Measurements from ENCODE around the gene SLC12A8.

SLC12A8 gene

DNA sequence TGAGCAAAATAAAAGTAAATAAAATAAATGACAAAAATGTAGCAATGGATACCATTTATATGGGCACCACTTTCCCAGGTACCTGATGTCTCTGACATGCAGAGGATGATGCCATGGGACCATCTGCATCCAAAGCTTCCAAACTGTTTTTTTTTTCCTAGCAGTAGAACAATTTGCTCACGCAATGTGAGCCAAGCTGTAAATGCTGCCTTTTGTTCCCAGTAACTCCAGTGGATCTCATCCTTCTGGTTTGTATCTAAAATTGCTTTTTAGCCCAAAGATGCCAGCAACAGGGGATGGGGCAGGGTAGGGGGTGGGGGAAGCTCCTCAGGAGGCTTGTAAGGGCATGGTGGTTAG, 32.7 kb downstream of the SLC12A8 start:
- no peak for DNase-seq

GRCh38 chr3:125179143-125179883, 33.2 kb downstream of the SLC12A8 start:
- DNase-seq, result no peak

GRCh38 chr3:125177746-125178145, 34.8 kb downstream of the SLC12A8 start:
- no peak for DNase-seq

DNA sequence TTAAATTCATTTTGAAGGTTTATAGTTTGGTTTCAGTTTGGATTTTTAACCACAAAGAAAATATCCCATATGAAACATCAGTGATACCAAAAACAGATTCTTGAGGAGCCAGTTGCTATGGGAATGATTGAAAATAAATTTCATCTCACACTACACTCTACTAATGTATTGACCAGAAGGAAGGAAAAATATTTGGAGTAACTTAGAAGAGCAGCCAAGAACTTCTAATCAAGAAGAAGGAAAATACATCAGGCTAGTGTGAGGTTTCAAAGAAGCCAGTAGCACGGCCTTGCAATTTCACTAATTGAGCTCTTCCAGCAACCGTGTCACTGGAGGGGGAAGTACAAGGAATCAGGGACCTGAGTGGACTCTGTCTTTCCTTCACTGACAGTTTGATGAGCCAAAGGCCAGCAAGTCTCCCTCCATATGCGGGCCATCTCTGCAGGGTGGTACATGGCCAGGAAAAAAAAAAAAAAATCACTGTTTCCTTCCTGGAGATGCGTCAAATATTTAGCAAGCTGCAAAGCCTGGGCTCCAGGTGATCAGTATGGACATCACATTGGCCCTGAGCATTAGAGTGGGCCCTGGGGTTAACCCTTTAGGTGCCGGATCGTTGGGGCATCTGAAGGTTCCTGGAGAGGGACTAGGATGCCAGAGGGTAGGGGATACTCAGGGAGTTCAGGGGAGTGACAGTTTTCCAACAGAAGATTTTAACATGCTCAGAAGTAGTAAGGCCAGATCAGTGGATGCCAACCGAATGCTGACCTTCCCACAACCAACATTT, 37.1 kb downstream of the SLC12A8 start:
- no peak for DNase-seq

DNA sequence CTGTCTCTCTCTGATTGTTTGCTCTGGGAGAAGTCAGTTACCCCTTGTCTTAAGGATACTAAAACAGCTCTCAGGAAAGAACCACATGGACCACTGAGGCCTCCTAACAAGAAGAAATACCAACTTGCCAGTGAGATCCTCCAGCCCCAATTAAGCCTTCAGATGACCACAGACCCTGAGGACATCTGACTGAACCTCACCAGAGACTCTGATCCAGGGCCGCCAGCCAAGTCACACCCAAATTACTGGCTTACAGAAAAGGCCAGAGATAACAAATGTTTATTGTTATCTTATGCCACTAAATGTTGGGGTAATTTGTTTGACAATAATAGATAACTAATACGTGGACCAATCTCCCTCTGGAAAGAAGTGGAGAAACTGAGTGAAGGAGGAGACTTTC, 40.2 kb downstream of the SLC12A8 start:
- no peak for DNase-seq

GRCh38 chr3:125168711-125169393, 43.7 kb downstream of the SLC12A8 start:
- DNase-seq, result no peak

DNA sequence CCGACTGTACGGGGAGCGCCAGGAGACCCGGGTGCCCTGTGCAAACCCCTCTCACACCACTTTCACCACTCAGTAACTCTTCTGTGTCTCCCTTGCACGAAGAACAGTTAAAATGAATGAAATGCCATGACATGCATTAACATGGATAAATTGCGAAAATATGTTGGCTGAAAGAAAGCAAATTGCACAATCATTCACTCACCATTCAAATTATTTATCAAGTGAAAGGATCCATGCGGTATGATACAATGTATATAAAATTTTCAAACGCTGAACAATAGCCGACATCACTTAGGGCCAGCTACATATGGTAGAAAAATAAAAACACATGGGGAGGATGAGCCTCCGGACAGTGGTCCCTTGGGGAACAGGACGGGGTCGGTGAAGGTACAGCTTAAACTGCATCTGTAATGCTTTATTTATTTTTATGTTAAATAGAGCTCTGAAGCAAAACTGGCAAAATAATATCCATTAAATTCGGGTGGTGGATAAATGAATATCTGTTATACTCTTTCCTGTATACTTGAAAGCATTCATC, 45.9 kb downstream of the SLC12A8 start:
- DNase-seq, result no peak

DNA sequence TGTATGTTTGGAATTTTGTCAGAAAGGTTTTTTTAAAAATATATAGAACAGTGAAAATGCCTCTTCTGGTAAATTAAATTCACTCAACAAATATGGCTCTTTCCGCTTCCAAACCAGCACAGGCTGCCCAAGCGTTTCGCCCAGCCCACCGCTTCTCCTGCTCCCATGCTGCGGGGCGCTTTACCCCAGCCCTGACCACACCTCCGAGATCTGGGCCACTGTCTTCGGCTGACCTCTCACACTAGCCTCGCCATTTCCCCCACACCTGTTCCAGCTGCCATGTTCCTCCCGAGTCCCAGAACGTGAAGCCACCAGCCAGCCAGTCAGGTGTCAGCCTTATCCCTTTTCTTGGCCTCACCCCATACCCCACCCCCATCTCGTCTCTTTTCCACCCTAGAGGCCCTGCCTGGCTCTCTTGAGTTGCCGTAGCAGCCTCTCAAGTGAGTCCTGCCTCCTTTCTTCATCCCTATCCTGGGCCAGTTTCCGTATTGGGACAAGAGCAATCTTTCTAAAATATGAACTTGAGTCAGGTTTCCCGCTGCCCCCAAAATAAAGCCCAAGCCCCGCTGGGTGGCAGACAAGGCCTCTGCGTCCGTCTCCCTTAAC, 46.5 kb downstream of the SLC12A8 start:
- no peak for DNase-seq

DNA sequence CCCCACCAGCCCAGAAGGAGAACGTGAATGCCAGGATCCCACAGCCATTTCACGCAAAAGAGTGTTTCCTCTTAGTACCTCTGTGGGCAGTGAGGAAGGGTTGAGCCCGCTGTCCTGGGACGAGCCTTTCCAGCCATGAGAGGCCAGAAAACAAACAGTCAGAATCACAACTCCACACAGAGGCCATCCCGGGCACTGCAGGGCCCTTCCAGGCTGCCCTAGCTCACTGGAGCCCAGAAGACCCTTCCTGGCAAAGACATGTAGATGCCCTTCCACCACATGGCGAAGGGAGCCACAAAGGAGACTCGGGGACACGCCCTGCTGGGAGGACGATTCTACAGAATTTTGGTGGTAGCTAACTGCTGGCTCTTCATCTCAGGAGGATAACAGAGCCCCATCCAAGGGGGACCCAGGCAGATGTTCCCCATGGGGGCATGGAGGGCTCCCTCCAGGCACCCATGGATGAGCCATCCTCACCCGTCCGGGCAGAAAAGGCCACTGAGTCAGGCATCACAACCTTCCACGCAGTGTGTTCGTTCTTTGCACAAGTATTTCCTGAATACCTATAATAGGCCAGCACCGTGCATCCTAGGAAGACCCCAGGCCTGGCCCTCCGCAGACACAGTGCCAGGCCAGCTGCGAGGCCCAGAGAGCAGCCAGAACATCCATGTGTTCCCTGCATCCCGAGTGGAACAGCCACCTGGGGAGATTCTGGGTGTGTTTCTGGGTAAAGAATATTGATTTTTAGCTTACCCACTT, 47.2 kb downstream of the SLC12A8 start:
- no peak for DNase-seq

DNA sequence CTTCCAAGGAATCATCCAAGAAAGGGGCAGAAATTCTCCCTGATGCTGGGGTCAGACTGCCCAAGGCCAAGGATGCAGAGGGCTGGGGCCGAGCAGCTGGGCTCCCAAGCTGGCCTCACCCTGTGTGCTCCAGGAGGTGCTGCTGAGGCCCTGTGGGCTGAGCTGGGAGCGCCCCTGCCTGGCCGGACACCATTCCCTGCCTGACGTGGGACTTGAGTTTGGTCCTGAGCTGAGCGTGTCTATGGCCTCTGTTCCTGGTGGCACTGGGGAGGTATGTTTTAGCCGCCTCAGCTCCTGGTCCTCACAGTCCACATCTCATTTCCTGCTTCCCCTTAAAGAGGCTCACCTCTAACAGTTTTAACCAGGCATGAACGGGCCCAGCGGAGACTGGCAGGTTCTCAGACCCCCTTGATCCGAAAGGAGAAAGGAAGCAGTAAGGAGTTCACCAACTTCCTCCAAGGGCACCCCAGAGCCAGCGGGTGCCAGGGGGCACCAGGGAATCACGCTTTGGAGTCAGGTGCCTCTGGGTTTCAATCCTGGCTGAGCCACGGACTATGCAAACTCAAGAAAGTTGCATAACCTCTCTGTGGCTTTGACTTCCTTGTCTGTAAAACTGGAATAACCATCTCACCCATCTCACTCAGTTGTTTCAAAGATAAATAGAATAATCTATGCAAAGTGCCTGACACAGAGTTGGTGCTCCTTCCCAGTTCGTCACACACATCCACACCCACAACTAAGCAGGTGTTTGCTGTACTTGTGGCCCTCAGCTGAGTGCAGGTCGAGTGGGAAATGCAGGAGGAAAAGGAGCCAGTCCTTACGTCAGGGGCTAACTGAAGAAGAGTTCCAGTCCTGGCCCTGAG, 48.6 kb downstream of the SLC12A8 start:
- DNase-seq, result no peak

- no peak for DNase-seq
Observed at GRCh38 chr3:125161607-125162219, 50.8 kb downstream of the SLC12A8 start.

GRCh38 chr3:125160606-125161371, 51.8 kb downstream of the SLC12A8 start:
- DNase-seq, result no peak

GRCh38 chr3:125157183-125157582, 55.4 kb downstream of the SLC12A8 start:
- DNase-seq, result no peak

DNA sequence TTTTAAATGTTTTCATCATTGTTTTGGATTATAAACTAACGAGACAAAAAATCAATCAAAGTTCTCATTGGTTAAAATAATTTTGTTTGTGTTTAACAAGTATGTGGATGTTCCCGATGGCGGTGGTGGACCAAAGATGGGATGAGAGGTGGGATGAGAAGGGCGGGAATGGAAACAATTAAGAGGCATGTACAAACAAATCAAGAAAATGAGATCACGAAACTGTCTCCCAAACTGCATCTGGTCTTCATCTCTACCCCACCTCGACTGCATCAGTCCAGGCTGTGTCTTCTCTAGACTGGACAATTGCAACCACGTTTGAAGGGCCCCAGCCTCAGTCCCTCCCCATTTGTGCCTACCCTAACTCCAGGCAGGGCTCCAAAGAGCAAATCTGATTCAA, 56.1 kb downstream of the SLC12A8 start:
- DNase-seq, result no peak

- no peak for DNase-seq
Observed at GRCh38 chr3:125154800-125155269, 57.7 kb downstream of the SLC12A8 start.

- no peak for DNase-seq
Observed at GRCh38 chr3:125154110-125154509, 58.4 kb downstream of the SLC12A8 start.

DNA sequence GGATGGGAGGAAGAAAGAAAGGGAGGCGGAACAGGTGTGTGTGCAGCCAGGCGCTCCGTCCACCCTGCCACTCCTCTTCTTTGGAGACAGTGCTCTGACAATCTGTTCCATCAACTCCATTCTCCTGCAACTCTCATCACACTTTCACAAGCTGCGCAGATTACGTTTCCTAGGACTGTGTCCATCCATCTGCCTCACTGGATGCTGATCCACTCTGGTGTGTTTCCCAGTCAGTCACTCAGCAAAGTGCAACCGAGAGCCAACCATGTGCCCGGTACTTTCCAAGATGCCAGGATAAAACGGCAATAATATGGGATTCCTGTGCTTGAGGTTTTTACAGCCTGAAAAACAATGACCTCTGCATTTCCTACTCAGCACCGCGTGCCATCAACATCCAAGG, 59.6 kb downstream of the SLC12A8 start:
- no peak for DNase-seq

GRCh38 chr3:125151916-125152315, 60.6 kb downstream of the SLC12A8 start:
- DNase-seq, result no peak

- no peak for DNase-seq
Observed at GRCh38 chr3:125151442-125151817, 61.1 kb downstream of the SLC12A8 start.

All from NCI-H1694 (cell line).